WTC11 (cell line): ENCODE measurements around the gene CACNG1. TPM values are rescaled to one million over a fixed set of nuclear protein-coding genes. Genes with fewer than 3 reads are reported as not detected.

Experiments used
- ATAC-seq: fragments of 200-7000 bp; cut with Tn5 transposase; 2 replicates; pipeline ENCODE4 v1.10.0; 2021; ENCODE audit warnings: mild to moderate bottlenecking, moderate library complexity
- CTCF ChIA-PET: fragments of 300-600 bp; sonication (Branson Sonifier 250); formaldehyde crosslinking; loops from one replicate; lab custom pipeline; 2021; ENCODE audit warnings: antibody characterized with exemption; lab: Charles Lee
- POLR2A ChIA-PET: fragments of 350-600 bp; sonication (Branson Sonifier 250); formaldehyde crosslinking; loops from one replicate; lab custom pipeline; 2021; ENCODE audit warnings: antibody characterized with exemption; lab: Charles Lee
- DNase-seq: peaks from one replicate; pipeline ENCODE4 v3.0.0; 2021; ENCODE audit warnings: low spot score
- H3K27ac Mint-ChIP-seq: 2 replicates; pipeline ENCODE4 v1.8.0; 2021; ENCODE audit warnings: mixed read lengths
- H3K27me3 Mint-ChIP-seq: 2 replicates; pipeline ENCODE4 v1.8.0; 2021; ENCODE audit warnings: low read depth, mild to moderate bottlenecking, moderate library complexity, mixed read lengths
- H3K36me3 Mint-ChIP-seq: 2 replicates; pipeline ENCODE4 v1.8.0; 2021; ENCODE audit warnings: mixed read lengths
- H3K4me1 Mint-ChIP-seq: 2 replicates; pipeline ENCODE4 v1.8.0; 2022; ENCODE audit warnings: mixed read lengths
- H3K4me3 Mint-ChIP-seq: 2 replicates; pipeline ENCODE4 v1.8.0; 2021; ENCODE audit warnings: mild to moderate bottlenecking, moderate library complexity, mixed read lengths
- H3K9me3 Mint-ChIP-seq: 2 replicates; pipeline ENCODE4 v1.8.0; 2021; ENCODE audit warnings: mixed read lengths
- CBFB ChIP-seq: sonication (generic); formaldehyde crosslinking; IDR thresholded peaks from 2 replicates; pipeline ENCODE4 v1.8.1; 2022; ENCODE audit warnings: mild to moderate bottlenecking, low read depth, missing genetic modification reagents
- EMX1 ChIP-seq: fragments of 250-450 bp; sonication (Bioruptor Pico); IDR thresholded peaks from 2 replicates; pipeline ENCODE4 v1.8.0; 2021; ENCODE audit warnings: mild to moderate bottlenecking
- ETV6 ChIP-seq: sonication (generic); formaldehyde crosslinking; IDR thresholded peaks from 2 replicates; pipeline ENCODE4 v1.8.1; 2022; ENCODE audit warnings: mild to moderate bottlenecking, missing genetic modification reagents
- FOXP1 ChIP-seq: sonication (generic); formaldehyde crosslinking; IDR thresholded peaks from 2 replicates; pipeline ENCODE4 v1.8.0; 2022; ENCODE audit warnings: missing genetic modification reagents, mild to moderate bottlenecking, moderate library complexity, borderline replicate concordance
- GRHL2 ChIP-seq: fragments of 250-450 bp; sonication (Bioruptor Pico); IDR thresholded peaks from 2 replicates; pipeline ENCODE4 v1.8.0; 2022; ENCODE audit warnings: mild to moderate bottlenecking, moderate library complexity; ENCODE audit not compliant: insufficient replicate concordance, severe bottlenecking
- RELA ChIP-seq: sonication (generic); formaldehyde crosslinking; IDR thresholded peaks from 2 replicates; pipeline ENCODE4 v1.8.1; 2022; ENCODE audit warnings: missing genetic modification reagents, mild to moderate bottlenecking, borderline replicate concordance
- SMAD3 ChIP-seq: sonication (generic); formaldehyde crosslinking; IDR thresholded peaks from 2 replicates; pipeline ENCODE4 v1.8.0; 2022; ENCODE audit warnings: missing genetic modification reagents, mild to moderate bottlenecking, borderline replicate concordance
- TEAD1 ChIP-seq: sonication (generic); formaldehyde crosslinking; IDR thresholded peaks from 2 replicates; pipeline ENCODE4 v1.8.0; 2022; ENCODE audit warnings: mild to moderate bottlenecking, missing genetic modification reagents
- ZNF138 ChIP-seq: sonication (generic); formaldehyde crosslinking; conservative IDR thresholded peaks from 2 replicates; pipeline ENCODE4 v1.8.1; 2022; ENCODE audit warnings: mild to moderate bottlenecking, moderate library complexity, missing genetic modification reagents
- ZNF263 ChIP-seq: sonication (generic); formaldehyde crosslinking; IDR thresholded peaks from 2 replicates; pipeline ENCODE4 v1.8.1; 2022; ENCODE audit warnings: low read depth, mild to moderate bottlenecking, moderate library complexity, missing genetic modification reagents
- total RNA-seq: library from RNA; stranded (reverse); gene quantifications from 3 replicates; pipeline ENCODE4 v1.2.3, GENCODE V29; 2021
- TF ChIP-seq, protein P1 (sequence below): fragments of 250-450 bp; sonication (Bioruptor Pico); IDR thresholded peaks from 2 replicates; pipeline ENCODE4 v1.8.0; 2021; ENCODE audit warnings: mild to moderate bottlenecking
- TF ChIP-seq, protein P2 (sequence below): sonication (generic); formaldehyde crosslinking; IDR thresholded peaks from 2 replicates; pipeline ENCODE4 v1.8.1; 2023; ENCODE audit warnings: mild to moderate bottlenecking, missing genetic modification reagents
- TF ChIP-seq, protein P3 (sequence below): fragments of 250-450 bp; sonication (Bioruptor Pico); IDR thresholded peaks from 2 replicates; pipeline ENCODE4 v1.9.0; 2021; ENCODE audit warnings: mild to moderate bottlenecking
- TF ChIP-seq, protein P4 (sequence below): sonication (generic); formaldehyde crosslinking; IDR thresholded peaks from 2 replicates; pipeline ENCODE4 v1.8.0; 2023; ENCODE audit warnings: missing genetic modification reagents, mild to moderate bottlenecking, borderline replicate concordance
- TF ChIP-seq, protein P5 (sequence below): sonication (generic); formaldehyde crosslinking; IDR thresholded peaks from 2 replicates; pipeline ENCODE4 v1.8.1; 2023; ENCODE audit warnings: mild to moderate bottlenecking, missing genetic modification reagents, borderline replicate concordance
- TF ChIP-seq, protein P6 (sequence below): sonication (generic); formaldehyde crosslinking; IDR thresholded peaks from 2 replicates; pipeline ENCODE4 v1.8.0; 2022; ENCODE audit warnings: mild to moderate bottlenecking, missing genetic modification reagents

CACNG1 gene
- total RNA-seq, 1 experiment from 2014 or later, result not detected

DNA sequence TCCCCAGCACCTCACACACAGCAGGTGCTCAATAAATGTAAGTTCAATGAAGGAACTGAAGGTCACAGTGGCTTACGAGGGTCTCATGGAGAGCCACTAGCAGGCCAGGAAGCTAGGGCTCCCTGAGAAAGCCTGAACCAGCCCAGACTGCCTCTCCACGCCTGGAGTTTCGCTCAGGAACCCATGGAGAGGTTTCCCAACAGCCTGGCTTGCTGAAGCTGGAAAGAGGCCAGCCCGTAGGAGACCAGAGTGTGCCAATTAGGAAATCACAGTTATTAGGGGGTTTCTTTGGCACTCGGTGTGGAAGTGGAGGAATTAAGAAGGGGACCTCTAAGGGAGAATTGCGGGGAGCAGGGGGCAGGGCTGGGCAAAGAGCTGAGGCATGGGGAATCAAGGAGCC is 36.3 kb upstream of the CACNG1 start:
- POLR2A ChIA-PET, result no interaction called here
- Mint-ChIP-seq H3K9me3 (peaks cover 13% of the 10 kb centered on the region), H3K4me1 (no peaks in the 10 kb centered on the region), H3K36me3 (no peaks in the 10 kb centered on the region), H3K27ac (no peak overlapping the region), H3K27me3 (peaks cover 4% of the 10 kb centered on the region; the same call in 1 of the 2 replicates)
- DNase-seq, result no peak
- CTCF ChIA-PET, result interaction anchor here (3.3 kb wide), 1 partner anchor 8 kb away, joined by 14 read pairs; no protein-coding TSS in a partner anchor
- TF ChIP-seq, protein P1, sequence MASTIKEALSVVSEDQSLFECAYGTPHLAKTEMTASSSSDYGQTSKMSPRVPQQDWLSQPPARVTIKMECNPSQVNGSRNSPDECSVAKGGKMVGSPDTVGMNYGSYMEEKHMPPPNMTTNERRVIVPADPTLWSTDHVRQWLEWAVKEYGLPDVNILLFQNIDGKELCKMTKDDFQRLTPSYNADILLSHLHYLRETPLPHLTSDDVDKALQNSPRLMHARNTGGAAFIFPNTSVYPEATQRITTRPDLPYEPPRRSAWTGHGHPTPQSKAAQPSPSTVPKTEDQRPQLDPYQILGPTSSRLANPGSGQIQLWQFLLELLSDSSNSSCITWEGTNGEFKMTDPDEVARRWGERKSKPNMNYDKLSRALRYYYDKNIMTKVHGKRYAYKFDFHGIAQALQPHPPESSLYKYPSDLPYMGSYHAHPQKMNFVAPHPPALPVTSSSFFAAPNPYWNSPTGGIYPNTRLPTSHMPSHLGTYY (CRISPR knock-in tag), result no peak
- TF ChIP-seq, protein P2, sequence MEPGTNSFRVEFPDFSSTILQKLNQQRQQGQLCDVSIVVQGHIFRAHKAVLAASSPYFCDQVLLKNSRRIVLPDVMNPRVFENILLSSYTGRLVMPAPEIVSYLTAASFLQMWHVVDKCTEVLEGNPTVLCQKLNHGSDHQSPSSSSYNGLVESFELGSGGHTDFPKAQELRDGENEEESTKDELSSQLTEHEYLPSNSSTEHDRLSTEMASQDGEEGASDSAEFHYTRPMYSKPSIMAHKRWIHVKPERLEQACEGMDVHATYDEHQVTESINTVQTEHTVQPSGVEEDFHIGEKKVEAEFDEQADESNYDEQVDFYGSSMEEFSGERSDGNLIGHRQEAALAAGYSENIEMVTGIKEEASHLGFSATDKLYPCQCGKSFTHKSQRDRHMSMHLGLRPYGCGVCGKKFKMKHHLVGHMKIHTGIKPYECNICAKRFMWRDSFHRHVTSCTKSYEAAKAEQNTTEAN (CRISPR knock-in tag), result no peak
- TF ChIP-seq GRHL2 (no peak), TEAD1 (CRISPR knock-in tag) (no peak), ETV6 (CRISPR knock-in tag) (no peak), ZNF263 (no peak), ZNF138 (CRISPR knock-in tag) (no peak)
- TF ChIP-seq, protein P3, sequence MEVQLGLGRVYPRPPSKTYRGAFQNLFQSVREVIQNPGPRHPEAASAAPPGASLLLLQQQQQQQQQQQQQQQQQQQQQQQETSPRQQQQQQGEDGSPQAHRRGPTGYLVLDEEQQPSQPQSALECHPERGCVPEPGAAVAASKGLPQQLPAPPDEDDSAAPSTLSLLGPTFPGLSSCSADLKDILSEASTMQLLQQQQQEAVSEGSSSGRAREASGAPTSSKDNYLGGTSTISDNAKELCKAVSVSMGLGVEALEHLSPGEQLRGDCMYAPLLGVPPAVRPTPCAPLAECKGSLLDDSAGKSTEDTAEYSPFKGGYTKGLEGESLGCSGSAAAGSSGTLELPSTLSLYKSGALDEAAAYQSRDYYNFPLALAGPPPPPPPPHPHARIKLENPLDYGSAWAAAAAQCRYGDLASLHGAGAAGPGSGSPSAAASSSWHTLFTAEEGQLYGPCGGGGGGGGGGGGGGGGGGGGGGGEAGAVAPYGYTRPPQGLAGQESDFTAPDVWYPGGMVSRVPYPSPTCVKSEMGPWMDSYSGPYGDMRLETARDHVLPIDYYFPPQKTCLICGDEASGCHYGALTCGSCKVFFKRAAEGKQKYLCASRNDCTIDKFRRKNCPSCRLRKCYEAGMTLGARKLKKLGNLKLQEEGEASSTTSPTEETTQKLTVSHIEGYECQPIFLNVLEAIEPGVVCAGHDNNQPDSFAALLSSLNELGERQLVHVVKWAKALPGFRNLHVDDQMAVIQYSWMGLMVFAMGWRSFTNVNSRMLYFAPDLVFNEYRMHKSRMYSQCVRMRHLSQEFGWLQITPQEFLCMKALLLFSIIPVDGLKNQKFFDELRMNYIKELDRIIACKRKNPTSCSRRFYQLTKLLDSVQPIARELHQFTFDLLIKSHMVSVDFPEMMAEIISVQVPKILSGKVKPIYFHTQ (CRISPR knock-in tag), result no peak
- TF ChIP-seq, protein P4, sequence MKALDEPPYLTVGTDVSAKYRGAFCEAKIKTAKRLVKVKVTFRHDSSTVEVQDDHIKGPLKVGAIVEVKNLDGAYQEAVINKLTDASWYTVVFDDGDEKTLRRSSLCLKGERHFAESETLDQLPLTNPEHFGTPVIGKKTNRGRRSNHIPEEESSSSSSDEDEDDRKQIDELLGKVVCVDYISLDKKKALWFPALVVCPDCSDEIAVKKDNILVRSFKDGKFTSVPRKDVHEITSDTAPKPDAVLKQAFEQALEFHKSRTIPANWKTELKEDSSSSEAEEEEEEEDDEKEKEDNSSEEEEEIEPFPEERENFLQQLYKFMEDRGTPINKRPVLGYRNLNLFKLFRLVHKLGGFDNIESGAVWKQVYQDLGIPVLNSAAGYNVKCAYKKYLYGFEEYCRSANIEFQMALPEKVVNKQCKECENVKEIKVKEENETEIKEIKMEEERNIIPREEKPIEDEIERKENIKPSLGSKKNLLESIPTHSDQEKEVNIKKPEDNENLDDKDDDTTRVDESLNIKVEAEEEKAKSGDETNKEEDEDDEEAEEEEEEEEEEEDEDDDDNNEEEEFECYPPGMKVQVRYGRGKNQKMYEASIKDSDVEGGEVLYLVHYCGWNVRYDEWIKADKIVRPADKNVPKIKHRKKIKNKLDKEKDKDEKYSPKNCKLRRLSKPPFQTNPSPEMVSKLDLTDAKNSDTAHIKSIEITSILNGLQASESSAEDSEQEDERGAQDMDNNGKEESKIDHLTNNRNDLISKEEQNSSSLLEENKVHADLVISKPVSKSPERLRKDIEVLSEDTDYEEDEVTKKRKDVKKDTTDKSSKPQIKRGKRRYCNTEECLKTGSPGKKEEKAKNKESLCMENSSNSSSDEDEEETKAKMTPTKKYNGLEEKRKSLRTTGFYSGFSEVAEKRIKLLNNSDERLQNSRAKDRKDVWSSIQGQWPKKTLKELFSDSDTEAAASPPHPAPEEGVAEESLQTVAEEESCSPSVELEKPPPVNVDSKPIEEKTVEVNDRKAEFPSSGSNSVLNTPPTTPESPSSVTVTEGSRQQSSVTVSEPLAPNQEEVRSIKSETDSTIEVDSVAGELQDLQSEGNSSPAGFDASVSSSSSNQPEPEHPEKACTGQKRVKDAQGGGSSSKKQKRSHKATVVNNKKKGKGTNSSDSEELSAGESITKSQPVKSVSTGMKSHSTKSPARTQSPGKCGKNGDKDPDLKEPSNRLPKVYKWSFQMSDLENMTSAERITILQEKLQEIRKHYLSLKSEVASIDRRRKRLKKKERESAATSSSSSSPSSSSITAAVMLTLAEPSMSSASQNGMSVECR, result no peak
- TF ChIP-seq, all 79 proteins: peak for 0
- ATAC-seq, result no peak
- no peak overlapping the region for H3K4me3 Mint-ChIP-seq

DNA sequence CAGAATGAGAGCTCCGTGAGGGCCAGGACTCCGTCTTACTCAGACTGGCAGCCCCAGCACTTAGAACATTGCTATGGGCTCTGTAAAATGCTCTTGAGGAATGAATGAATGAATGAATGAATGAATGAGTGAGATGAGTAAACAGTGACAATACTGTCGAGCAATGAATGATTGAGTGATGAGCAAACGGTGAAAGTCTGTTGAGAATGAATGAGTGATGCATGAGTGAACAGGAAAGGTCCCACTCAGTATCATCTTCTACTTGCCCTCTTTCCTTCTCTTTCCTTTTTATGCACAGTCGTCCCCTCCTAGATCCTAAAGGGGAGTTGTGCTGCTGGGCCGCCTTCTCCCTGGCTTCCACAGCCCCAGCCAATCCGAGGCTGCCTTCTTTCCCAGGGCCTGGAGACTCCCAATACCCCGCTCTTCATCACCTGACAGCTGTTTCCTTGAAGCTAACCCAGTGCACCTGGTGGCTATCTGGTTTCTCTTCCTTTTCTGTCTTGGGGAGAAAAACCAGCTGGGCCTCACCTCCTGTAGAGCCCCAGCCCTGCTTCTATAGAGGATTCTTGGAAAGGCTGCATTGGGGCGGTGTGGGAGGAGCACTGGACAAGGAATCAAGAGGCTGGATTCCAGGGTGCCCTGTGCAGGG is 32.7 kb upstream of the CACNG1 start:
- H3K9me3 Mint-ChIP-seq, result peaks cover 13% of the 10 kb centered on the region
- CTCF ChIA-PET, result no interaction called here

More for the DNA sequence above, 32.7 kb upstream of the CACNG1 start:
- no peak for DNase-seq
- no peak for TF ChIP-seq EMX1 (CRISPR knock-in tag)
- no peak for TF ChIP-seq RELA (CRISPR knock-in tag)
- TF ChIP-seq, protein P5, sequence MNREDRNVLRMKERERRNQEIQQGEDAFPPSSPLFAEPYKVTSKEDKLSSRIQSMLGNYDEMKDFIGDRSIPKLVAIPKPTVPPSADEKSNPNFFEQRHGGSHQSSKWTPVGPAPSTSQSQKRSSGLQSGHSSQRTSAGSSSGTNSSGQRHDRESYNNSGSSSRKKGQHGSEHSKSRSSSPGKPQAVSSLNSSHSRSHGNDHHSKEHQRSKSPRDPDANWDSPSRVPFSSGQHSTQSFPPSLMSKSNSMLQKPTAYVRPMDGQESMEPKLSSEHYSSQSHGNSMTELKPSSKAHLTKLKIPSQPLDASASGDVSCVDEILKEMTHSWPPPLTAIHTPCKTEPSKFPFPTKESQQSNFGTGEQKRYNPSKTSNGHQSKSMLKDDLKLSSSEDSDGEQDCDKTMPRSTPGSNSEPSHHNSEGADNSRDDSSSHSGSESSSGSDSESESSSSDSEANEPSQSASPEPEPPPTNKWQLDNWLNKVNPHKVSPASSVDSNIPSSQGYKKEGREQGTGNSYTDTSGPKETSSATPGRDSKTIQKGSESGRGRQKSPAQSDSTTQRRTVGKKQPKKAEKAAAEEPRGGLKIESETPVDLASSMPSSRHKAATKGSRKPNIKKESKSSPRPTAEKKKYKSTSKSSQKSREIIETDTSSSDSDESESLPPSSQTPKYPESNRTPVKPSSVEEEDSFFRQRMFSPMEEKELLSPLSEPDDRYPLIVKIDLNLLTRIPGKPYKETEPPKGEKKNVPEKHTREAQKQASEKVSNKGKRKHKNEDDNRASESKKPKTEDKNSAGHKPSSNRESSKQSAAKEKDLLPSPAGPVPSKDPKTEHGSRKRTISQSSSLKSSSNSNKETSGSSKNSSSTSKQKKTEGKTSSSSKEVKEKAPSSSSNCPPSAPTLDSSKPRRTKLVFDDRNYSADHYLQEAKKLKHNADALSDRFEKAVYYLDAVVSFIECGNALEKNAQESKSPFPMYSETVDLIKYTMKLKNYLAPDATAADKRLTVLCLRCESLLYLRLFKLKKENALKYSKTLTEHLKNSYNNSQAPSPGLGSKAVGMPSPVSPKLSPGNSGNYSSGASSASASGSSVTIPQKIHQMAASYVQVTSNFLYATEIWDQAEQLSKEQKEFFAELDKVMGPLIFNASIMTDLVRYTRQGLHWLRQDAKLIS (CRISPR knock-in tag), result no peak
- TF ChIP-seq SMAD3 (CRISPR knock-in tag), result no peak
- TF ChIP-seq FOXP1 (CRISPR knock-in tag), result no peak
- TF ChIP-seq CBFB (CRISPR knock-in tag), result no peak
- TF ChIP-seq, protein P1 (CRISPR knock-in tag), result no peak
- TF ChIP-seq, protein P6, sequence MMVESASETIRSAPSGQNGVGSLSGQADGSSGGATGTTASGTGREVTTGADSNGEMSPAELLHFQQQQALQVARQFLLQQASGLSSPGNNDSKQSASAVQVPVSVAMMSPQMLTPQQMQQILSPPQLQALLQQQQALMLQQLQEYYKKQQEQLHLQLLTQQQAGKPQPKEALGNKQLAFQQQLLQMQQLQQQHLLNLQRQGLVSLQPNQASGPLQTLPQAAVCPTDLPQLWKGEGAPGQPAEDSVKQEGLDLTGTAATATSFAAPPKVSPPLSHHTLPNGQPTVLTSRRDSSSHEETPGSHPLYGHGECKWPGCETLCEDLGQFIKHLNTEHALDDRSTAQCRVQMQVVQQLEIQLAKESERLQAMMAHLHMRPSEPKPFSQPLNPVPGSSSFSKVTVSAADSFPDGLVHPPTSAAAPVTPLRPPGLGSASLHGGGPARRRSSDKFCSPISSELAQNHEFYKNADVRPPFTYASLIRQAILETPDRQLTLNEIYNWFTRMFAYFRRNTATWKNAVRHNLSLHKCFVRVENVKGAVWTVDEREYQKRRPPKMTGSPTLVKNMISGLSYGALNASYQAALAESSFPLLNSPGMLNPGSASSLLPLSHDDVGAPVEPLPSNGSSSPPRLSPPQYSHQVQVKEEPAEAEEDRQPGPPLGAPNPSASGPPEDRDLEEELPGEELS (CRISPR knock-in tag), result no peak
- Mint-ChIP-seq H3K27me3 (peaks cover 4% of the 10 kb centered on the region; the same call in 1 of the 2 replicates), H3K4me3 (no peak overlapping the region), H3K4me1 (no peaks in the 10 kb centered on the region), H3K27ac (no peak overlapping the region), H3K36me3 (no peaks in the 10 kb centered on the region)
- POLR2A ChIA-PET, result no interaction called here
- ATAC-seq, result no peak
